Right lobe of liver (tissue), 6 donors: Measurements from ENCODE around the gene CDC42BPG. TPM values are rescaled to one million over a fixed set of nuclear protein-coding genes. Genes with fewer than 3 reads are reported as not detected.
A peak's percentile ranks its signal among the peaks of the same experiment; 100 is the strongest.

Source experiments
- ATAC-seq, 4 donors: fragments of 200-7000 bp; cut with Tn5 transposase; one replicate each; pipeline ENCODE4 v1.9.1; 2020; ENCODE audit warnings: mild to moderate bottlenecking in 4 of 4, moderate library complexity in 4 of 4
- DNase-seq, 3 donors: peaks; one replicate each; pipeline ENCODE4 v3.0.0-alpha.2; 2020
- H3K27ac ChIP-seq, 3 donors: fragments of 200-600 bp; one replicate each; pipeline ENCODE4 v1.8.0; 2022
- H3K27me3 ChIP-seq, 2 donors: fragments of 200-600 bp; one replicate each; pipeline ENCODE4 v1.8.0; 2022
- H3K36me3 ChIP-seq, 4 donors: fragments of 200-600 bp; sonication (generic) in 1 of 4; one replicate each; pipeline versions ENCODE4 v1.5.1 to v1.8.0; 2017 to 2022; ENCODE audit warnings: control low read depth in 1 of 4
- H3K4me1 ChIP-seq, 4 donors: fragments of 200-600 bp; sonication (generic) in 1 of 4; one replicate each; pipeline versions ENCODE4 v1.5.1 to v1.8.0; 2017 to 2022; ENCODE audit warnings: control low read depth in 1 of 4
- H3K4me3 ChIP-seq, 3 donors: fragments of 200-600 bp; one replicate each; pipeline ENCODE4 v1.8.0; 2022
- H3K9me3 ChIP-seq, 4 donors: fragments of 200-600 bp; sonication (generic) in 1 of 4; one replicate each; pipeline versions ENCODE4 v1.5.1 to v1.8.0; 2017 to 2022; ENCODE audit warnings: control low read depth in 1 of 4
- POLR2A ChIP-seq: fragments of 450-650 bp; IDR thresholded peaks from one replicate; pipeline ENCODE4 v1.6.1; 2017; ENCODE audit warnings: antibody characterized with exemption, mild to moderate bottlenecking
- whole genome bisulfite sequencing: methylation state at CpG from one replicate; pipeline ENCODE4 v1.1.6; 2018; ENCODE audit warnings: low coverage, low lambda C conversion rate; ENCODE audit not compliant: insufficient coverage; ENCODE audit errors: missing lambda C conversion rate; 5-methylcytosine and 5-hydroxymethylcytosine counted together
- intact Hi-C, 2 donors: fragments of 100-400 bp; cut with DNase I; formaldehyde crosslinking; loops; one replicate each; pipeline versions ENCODE4 v1.11.2 to v1.14.1; 2022
- total RNA-seq, 6 experiments: library from RNA; depleted of rRNA in 2 of 6; stranded (reverse); fragments of >200 nt in 2 of 6; fragmentation: NEBNext Ultra II Directional in 3 of 6; extraction: Animal tissue kit (Norgen Biotek cat#: 25700) in 3 of 6; gene quantifications; one replicate each; pipeline versions ENCODE4 v1.1.0 to v1.2.4, GENCODE V29; 2016 to 2023
- TF ChIP-seq, protein P1 (sequence below), 4 donors: fragments of 200-600 bp in 3 of 4; fragments of 450-650 bp in 1 of 4; IDR thresholded peaks; one replicate each; pipeline versions ENCODE4 v1.5.1 to v1.8.0; 2016 to 2022; ENCODE audit warnings: antibody characterized with exemption in 4 of 4, mild to moderate bottlenecking in 2 of 4
- donor health status: DM: no; HTN: yes; CAD: no.
- donor health status: DM: no; HTN: no; CAD: no.
- donor health status: DM: no; HTN: no; CAD: no.
- donor health status: DM: no; HTN: yes; CAD: no.
- donor health status: DM: no; HTN: yes; CAD: no.

CDC42BPG gene
- total RNA-seq, 6 experiments from 2014 or later, result 0.63 to 1.1 (median 0.99) TPM

DNA sequence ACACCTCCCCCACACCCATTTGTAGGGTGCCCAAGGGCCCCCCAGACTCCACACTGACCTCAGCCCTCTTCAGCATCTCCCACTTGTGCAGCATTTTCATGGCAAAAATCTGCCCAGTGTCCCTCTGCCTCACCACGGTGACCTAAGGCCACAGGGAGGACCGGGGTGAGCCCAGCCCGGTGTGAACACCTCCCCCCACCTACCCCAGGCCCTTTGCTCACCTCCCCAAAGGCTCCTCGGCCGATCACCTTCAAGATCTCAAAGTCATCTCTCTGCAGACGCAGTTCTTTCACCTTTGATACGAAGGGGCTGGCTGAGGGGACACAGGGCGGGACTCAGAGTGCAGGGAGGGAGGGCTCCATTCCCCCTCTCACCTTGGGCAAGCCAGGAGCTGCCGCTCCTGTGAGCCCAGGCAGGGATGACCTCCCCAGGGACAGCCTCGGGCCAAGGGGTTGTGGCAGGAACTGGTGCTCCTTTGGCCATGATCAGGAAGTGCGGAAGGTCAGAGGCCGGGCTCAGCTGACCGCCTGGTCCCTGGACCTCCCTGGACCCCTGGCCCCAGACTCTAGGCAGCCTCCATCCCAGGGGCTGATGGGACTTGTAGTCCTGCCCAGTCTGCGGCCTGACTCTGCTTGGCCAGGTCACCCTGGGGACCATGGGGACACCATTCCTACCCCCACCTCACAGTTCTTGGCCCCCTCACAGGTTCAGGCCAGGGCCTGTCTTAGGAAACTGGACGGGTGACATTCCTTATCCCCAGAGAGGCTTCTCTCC is 2.7 kb downstream of the CDC42BPG start:
- ATAC-seq, result no peak
- no peak overlapping the region for H3K27ac ChIP-seq
- DNase-seq, result no peak
- H3K9me3 ChIP-seq, result no peaks in the 10 kb centered on the region
- no peak for TF ChIP-seq POLR2A
- TF ChIP-seq, protein P1, sequence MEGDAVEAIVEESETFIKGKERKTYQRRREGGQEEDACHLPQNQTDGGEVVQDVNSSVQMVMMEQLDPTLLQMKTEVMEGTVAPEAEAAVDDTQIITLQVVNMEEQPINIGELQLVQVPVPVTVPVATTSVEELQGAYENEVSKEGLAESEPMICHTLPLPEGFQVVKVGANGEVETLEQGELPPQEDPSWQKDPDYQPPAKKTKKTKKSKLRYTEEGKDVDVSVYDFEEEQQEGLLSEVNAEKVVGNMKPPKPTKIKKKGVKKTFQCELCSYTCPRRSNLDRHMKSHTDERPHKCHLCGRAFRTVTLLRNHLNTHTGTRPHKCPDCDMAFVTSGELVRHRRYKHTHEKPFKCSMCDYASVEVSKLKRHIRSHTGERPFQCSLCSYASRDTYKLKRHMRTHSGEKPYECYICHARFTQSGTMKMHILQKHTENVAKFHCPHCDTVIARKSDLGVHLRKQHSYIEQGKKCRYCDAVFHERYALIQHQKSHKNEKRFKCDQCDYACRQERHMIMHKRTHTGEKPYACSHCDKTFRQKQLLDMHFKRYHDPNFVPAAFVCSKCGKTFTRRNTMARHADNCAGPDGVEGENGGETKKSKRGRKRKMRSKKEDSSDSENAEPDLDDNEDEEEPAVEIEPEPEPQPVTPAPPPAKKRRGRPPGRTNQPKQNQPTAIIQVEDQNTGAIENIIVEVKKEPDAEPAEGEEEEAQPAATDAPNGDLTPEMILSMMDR (IDR thresholded peaks at IDR 0.05), result no peak
- H3K4me3 ChIP-seq, result no peak overlapping the region
- H3K27me3 ChIP-seq, result no peaks in the 10 kb centered on the region
- no CpG with 5 or more reads among the region's 15 CpGs for WGBS
- intact Hi-C loops, result loop anchor here in 1 of 2 donors (10.0 kb wide), 1 partner anchor 57 kb away; no protein-coding TSS in a partner anchor
- H3K4me1 ChIP-seq, result peaks cover 0 to 5% (median 0%) of the 10 kb centered on the region in 4 donors
- H3K36me3 ChIP-seq, result no peaks in the 10 kb centered on the region

DNA sequence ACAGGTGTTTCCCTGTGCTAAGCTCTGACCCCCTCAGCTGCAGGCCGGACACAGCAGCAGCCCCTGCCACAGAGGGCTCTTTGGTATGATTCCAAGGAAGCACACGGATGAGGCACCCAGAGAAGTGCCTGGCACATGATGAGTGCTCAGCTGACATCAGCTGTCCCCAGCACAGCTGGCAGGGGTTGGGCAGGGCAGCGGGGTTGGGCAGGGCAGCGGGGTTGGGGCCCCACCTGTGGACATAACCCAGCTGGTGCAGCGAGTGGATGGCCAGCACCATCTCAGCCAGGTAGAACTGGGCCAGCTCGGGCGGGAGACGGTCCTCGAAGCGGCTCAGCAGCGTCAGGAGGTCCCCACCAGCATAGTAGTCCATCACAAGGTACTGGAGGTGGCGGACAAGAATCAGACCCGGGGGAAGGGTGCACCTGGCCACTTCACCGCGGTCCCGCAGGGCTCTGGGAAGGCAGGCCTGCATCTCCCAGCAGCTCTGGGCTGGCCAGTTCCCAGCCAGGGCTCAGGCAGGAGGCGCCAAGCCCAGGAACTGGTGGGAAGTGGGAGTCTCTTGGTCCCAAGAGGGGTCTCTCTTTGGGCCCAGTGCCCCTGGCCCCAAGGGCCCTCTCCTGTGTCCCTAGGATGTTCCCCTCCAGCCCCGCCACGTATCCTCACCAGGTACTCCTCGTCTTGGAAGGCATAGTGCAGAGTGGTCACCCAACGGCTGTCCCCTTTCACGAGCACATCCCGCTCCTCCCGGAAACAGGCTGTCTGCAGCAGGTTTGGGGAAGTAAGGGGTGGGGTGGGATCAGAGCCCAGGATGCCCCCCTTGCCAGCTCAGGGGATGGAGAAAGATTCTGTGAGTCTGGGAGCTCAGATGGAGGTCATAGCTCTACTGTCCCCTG is 4.3 kb downstream of the CDC42BPG start:
- intact Hi-C loops, result loop anchor here (5.0 to 10.0 kb wide), 2 partner anchors 48 to 55 kb away; no protein-coding TSS in a partner anchor
- TF ChIP-seq POLR2A, result no peak
- TF ChIP-seq, protein P1 (IDR thresholded peaks at IDR 0.05), result peak in 2 of 4 donors; percentile 15 to 35
- Histone ChIP-seq H3K27me3 (no peaks in the 10 kb centered on the region), H3K36me3 (no peaks in the 10 kb centered on the region), H3K9me3 (no peaks in the 10 kb centered on the region), H3K27ac (no peak overlapping the region), H3K4me1 (peaks cover 0 to 5% (median 0%) of the 10 kb centered on the region in 4 donors), H3K4me3 (no peak overlapping the region)
- DNase-seq (no peak), ATAC-seq (peak in 1 of 4 donors; percentile 61)
- WGBS, result no CpG with 5 or more reads among the region's 24 CpGs

DNA sequence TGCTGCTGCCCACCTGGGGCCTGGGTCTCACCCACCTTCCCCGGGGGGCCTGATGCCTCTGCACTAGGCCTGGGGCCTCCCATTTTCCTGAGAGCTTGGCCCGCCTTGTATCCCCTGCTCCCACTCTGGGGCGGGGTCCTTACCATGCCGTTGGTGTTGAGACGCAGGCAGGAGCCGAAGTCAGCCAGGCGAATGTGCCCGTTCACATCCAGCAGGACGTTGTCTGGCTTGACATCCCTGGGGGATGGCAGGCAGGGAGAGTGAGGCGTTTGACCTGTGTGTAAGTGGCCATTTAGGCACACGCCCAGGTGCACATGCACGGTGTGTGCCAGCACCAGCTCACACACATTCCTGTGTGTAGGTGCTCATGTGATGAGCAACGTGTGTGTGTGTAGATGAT is 5.1 kb downstream of the CDC42BPG start:
- Histone ChIP-seq H3K9me3 (no peaks in the 10 kb centered on the region), H3K27me3 (no peaks in the 10 kb centered on the region), H3K4me3 (no peak overlapping the region), H3K4me1 (peaks cover 0 to 5% (median 0%) of the 10 kb centered on the region in 4 donors), H3K36me3 (no peaks in the 10 kb centered on the region), H3K27ac (no peak overlapping the region)
- DNase-seq (no peak), ATAC-seq (no peak)
- intact Hi-C loops, result loop anchor here in 1 of 2 donors (5.0 kb wide), 1 partner anchor 47 kb away; no protein-coding TSS in a partner anchor
- 73% methylated on average over 6 of the region's 13 CpGs for WGBS
- TF ChIP-seq POLR2A, result no peak
- TF ChIP-seq, protein P1 (IDR thresholded peaks at IDR 0.05), result no peak

DNA sequence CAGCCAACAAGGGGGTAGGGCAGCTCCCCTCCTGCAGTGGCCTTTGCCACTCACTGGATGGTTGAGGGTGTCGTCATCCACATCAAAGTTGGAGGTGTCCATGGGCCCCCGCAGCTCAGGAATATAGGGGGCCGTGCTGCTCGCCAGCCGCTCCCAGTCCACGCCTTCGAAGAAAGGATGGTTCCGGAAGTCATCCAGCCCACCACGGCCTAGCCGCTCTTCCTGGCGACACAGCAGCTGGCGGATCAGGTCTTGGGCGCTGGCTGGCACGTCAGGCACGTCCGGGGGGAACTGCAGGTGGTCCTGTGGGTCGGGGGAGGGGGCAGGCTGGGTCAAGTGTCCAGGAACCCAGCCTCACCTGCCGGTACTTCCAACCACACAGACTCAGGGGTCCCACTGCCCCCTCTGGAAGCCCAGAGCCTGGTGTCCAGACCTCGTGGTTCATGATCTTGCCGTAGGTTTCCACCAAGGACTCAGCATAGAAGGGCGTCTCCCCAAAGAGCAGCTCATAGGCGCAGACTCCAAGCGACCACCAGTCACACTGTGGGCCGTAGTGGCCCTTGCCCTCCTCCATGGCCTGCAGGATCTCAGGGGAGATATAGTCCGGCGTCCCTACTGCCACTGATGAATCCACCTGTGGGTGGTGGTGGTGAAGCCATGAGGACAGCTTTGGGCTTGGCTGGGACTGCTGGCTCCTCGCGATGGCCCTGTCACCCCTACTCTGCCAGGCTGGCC is 5.7 kb downstream of the CDC42BPG start:
- TF ChIP-seq, protein P1 (IDR thresholded peaks at IDR 0.05), result no peak
- TF ChIP-seq POLR2A, result no peak
- ATAC-seq (no peak), DNase-seq (no peak)
- intact Hi-C loops, result loop anchor here in 1 of 2 donors (5.0 kb wide), 1 partner anchor 46 kb away; no protein-coding TSS in a partner anchor
- H3K4me3 ChIP-seq, result no peak overlapping the region
- H3K27ac ChIP-seq, result no peak overlapping the region
- no CpG with 5 or more reads among the region's 28 CpGs for WGBS
- no peaks in the 10 kb centered on the region for H3K27me3 ChIP-seq
- no peaks in the 10 kb centered on the region for H3K36me3 ChIP-seq
- H3K9me3 ChIP-seq, result no peaks in the 10 kb centered on the region
- no peaks in the 10 kb centered on the region for H3K4me1 ChIP-seq
